ENCODE results near the gene SLC35F2. TPM values are rescaled to one million over a fixed set of nuclear protein-coding genes. Genes with fewer than 3 reads are reported as not detected.

SLC35F2 gene
- polyA plus RNA-seq, 1 donor from 2014 or later: 0.59 TPM

- TF ChIP-seq POLR2AphosphoS5 (IDR thresholded peaks at IDR 0.05) (no peak), SMC3 (conservative IDR thresholded peaks at IDR 0.05; ENCODE audit: poor library complexity) (no peak), RAD21 (conservative IDR thresholded peaks at IDR 0.05) (no peak), MXI1 (conservative IDR thresholded peaks at IDR 0.05; ENCODE audit: poor library complexity, severe bottlenecking) (no peak), TAF1 (IDR thresholded peaks at IDR 0.05; ENCODE audit: low read depth) (no peak), EP300 (conservative IDR thresholded peaks at IDR 0.05; ENCODE audit: poor library complexity, severe bottlenecking) (no peak), CTCF (IDR thresholded peaks at IDR 0.05; ENCODE audit: poor library complexity, severe bottlenecking) (no peak), REST (IDR thresholded peaks at IDR 0.05; ENCODE audit: borderline replicate concordance) (no peak), EZH2 (IDR thresholded peaks at IDR 0.05; ENCODE audit: borderline replicate concordance, insufficient read depth, low read length, poor library complexity, severe bottlenecking) (no peak)
- Histone ChIP-seq H3F3A (ENCODE audit: insufficient read depth, low read length, poor library complexity, severe bottlenecking) (no peaks in the 10 kb centered on the region), H3K27ac (ENCODE audit: low read length) (no peak overlapping the region), H3K4me2 (ENCODE audit: low read length) (no peak overlapping the region), H3K9ac (ENCODE audit: low read length) (no peak overlapping the region), H3K9me2 (ENCODE audit: insufficient read depth, low read length) (no peaks in the 10 kb centered on the region), H3K9me3 (ENCODE audit: low read length) (no peaks in the 10 kb centered on the region), H4K20me1 (ENCODE audit: insufficient read depth) (no peaks in the 10 kb centered on the region), H2AFZ (ENCODE audit: low read depth, low read length) (no peak overlapping the region), H3K27me3 (ENCODE audit: insufficient read depth, low read depth, low read length) (no peaks in the 10 kb centered on the region), H3K4me3 (ENCODE audit: low read length) (no peak overlapping the region), H3K79me2 (replicated peaks; ENCODE audit: insufficient read depth, low read length) (no peaks in the 10 kb centered on the region), H3K36me3 (ENCODE audit: insufficient read depth, low read length) (no peaks in the 10 kb centered on the region)
Measured at GRCh38 chr11:107848345-107848744, 10.2 kb downstream of the SLC35F2 start.

GRCh38 chr11:107847184-107847583 lies 11.4 kb downstream of the SLC35F2 start:
- no peak for TF ChIP-seq SMC3 (conservative IDR thresholded peaks at IDR 0.05; ENCODE audit: poor library complexity)
- no peak overlapping the region for H3K4me3 ChIP-seq (ENCODE audit: low read length)
- no peaks in the 10 kb centered on the region for H3K9me2 ChIP-seq (ENCODE audit: insufficient read depth, low read length)
- H3K27ac ChIP-seq (ENCODE audit: low read length): no peak overlapping the region
- no peaks in the 10 kb centered on the region for H3K9me3 ChIP-seq (ENCODE audit: low read length)
- no peaks in the 10 kb centered on the region for H4K20me1 ChIP-seq (ENCODE audit: insufficient read depth)
- H3K4me2 ChIP-seq (ENCODE audit: low read length): no peak overlapping the region
- no peaks in the 10 kb centered on the region for H3K79me2 ChIP-seq (replicated peaks; ENCODE audit: insufficient read depth, low read length)
- no peaks in the 10 kb centered on the region for H3F3A ChIP-seq (ENCODE audit: insufficient read depth, low read length, poor library complexity, severe bottlenecking)
- no peak overlapping the region for H3K9ac ChIP-seq (ENCODE audit: low read length)
- no peaks in the 10 kb centered on the region for H3K27me3 ChIP-seq (ENCODE audit: insufficient read depth, low read depth, low read length)
- H2AFZ ChIP-seq (ENCODE audit: low read depth, low read length): no peak overlapping the region
- no peaks in the 10 kb centered on the region for H3K36me3 ChIP-seq (ENCODE audit: insufficient read depth, low read length)

GRCh38 chr11:107844041-107844440 lies 14.5 kb downstream of the SLC35F2 start:
- TF ChIP-seq REST (IDR thresholded peaks at IDR 0.05; ENCODE audit: borderline replicate concordance) (no peak), RAD21 (conservative IDR thresholded peaks at IDR 0.05) (no peak), MXI1 (conservative IDR thresholded peaks at IDR 0.05; ENCODE audit: poor library complexity, severe bottlenecking) (no peak), EZH2 (IDR thresholded peaks at IDR 0.05; ENCODE audit: borderline replicate concordance, insufficient read depth, low read length, poor library complexity, severe bottlenecking) (no peak), EP300 (conservative IDR thresholded peaks at IDR 0.05; ENCODE audit: poor library complexity, severe bottlenecking) (no peak), TAF1 (IDR thresholded peaks at IDR 0.05; ENCODE audit: low read depth) (no peak), CTCF (IDR thresholded peaks at IDR 0.05; ENCODE audit: poor library complexity, severe bottlenecking) (no peak), POLR2AphosphoS5 (IDR thresholded peaks at IDR 0.05) (no peak), SMC3 (conservative IDR thresholded peaks at IDR 0.05; ENCODE audit: poor library complexity) (no peak)
- H3K4me3 ChIP-seq (ENCODE audit: low read length): no peak overlapping the region
- H3K36me3 ChIP-seq (ENCODE audit: insufficient read depth, low read length): no peaks in the 10 kb centered on the region
- no peak overlapping the region for H3K9ac ChIP-seq (ENCODE audit: low read length)
- H3K27me3 ChIP-seq (ENCODE audit: insufficient read depth, low read depth, low read length): no peaks in the 10 kb centered on the region
- H3K27ac ChIP-seq (ENCODE audit: low read length): no peak overlapping the region
- no peaks in the 10 kb centered on the region for H3F3A ChIP-seq (ENCODE audit: insufficient read depth, low read length, poor library complexity, severe bottlenecking)
- no peak overlapping the region for H2AFZ ChIP-seq (ENCODE audit: low read depth, low read length)
- H3K9me3 ChIP-seq (ENCODE audit: low read length): no peaks in the 10 kb centered on the region
- no peaks in the 10 kb centered on the region for H3K79me2 ChIP-seq (replicated peaks; ENCODE audit: insufficient read depth, low read length)
- no peaks in the 10 kb centered on the region for H3K9me2 ChIP-seq (ENCODE audit: insufficient read depth, low read length)
- no peaks in the 10 kb centered on the region for H4K20me1 ChIP-seq (ENCODE audit: insufficient read depth)
- H3K4me2 ChIP-seq (ENCODE audit: low read length): no peak overlapping the region
